Neural cell (in vitro differentiated cells): Measurements from ENCODE around the gene ACTR1A.
A peak's percentile ranks its signal among the peaks of the same experiment; 100 is the strongest.

Source experiments
- EZH2 ChIP-seq: fragments of 200-600, 300-800 bp; shearing (Covaris generic), sonication (generic); IDR thresholded peaks from 2 replicates; pipeline ENCODE4 v1.6.1; 2014; ENCODE audit warnings: antibody characterized with exemption, low read length, borderline replicate concordance, mild to moderate bottlenecking; ENCODE audit not compliant: insufficient read depth, poor library complexity, severe bottlenecking
- SMC3 ChIP-seq: fragments of 450-650 bp; conservative IDR thresholded peaks from 2 replicates; pipeline ENCODE4 v1.6.1; 2014; ENCODE audit warnings: antibody characterized with exemption, mild to moderate bottlenecking, moderate library complexity; ENCODE audit not compliant: poor library complexity
- TF ChIP-seq, protein P1 (sequence below): fragments of 450-650 bp; IDR thresholded peaks from 2 replicates; pipeline ENCODE4 v1.5.1; 2014; ENCODE audit warnings: antibody characterized with exemption, mild to moderate bottlenecking, moderate library complexity; ENCODE audit not compliant: poor library complexity, severe bottlenecking

DNA sequence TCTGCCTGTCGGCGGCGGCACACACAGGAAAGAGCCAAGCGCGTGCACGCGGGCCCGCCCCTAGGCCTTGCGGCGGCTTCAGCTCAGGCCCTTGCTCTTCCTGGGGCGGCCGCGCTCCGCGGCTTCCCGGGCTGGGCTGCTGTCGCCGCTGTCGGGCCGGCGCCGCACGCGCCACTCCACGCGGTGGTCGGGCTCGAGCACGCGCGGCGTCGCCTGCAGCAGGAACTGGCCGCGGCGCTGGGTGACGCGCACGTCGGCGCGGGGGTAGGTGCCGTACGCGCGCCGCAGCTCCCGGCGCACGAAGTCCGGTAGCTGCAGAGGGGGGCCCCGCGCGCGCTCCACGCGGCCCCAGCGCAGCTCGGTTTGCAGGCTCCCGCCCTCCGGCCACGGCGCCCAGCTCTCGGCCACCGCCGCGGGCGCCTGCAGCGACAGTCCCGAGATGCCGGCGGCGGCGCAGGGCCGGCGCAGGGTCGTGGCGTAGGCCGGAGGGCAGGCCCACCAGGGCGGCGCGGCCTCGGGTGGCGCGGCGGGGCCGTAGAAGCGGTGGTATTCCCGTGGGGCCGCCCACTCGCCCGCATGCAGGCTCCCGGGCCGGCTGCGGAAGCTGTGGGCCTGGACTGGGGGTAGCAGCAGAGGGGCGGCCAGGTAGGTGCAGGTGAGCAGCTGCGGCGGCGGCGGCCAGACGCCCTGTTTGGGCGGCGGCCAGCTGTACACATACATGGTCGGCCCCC, 52.0 kb downstream of the ACTR1A start:
- TF ChIP-seq EZH2 = no peak
- TF ChIP-seq, protein P1, sequence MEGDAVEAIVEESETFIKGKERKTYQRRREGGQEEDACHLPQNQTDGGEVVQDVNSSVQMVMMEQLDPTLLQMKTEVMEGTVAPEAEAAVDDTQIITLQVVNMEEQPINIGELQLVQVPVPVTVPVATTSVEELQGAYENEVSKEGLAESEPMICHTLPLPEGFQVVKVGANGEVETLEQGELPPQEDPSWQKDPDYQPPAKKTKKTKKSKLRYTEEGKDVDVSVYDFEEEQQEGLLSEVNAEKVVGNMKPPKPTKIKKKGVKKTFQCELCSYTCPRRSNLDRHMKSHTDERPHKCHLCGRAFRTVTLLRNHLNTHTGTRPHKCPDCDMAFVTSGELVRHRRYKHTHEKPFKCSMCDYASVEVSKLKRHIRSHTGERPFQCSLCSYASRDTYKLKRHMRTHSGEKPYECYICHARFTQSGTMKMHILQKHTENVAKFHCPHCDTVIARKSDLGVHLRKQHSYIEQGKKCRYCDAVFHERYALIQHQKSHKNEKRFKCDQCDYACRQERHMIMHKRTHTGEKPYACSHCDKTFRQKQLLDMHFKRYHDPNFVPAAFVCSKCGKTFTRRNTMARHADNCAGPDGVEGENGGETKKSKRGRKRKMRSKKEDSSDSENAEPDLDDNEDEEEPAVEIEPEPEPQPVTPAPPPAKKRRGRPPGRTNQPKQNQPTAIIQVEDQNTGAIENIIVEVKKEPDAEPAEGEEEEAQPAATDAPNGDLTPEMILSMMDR = peak; percentile 41
- TF ChIP-seq SMC3 = peak; percentile 30
